H1 (cell line): ENCODE measurements around the gene SRM. TPM values are rescaled to one million over a fixed set of nuclear protein-coding genes. Genes with fewer than 3 reads are reported as not detected.

Source experiments
- CTCF ChIP-seq, 3 experiments: IDR thresholded peaks; 1 replicate in 2 of 3; 2 replicates in 1 of 3; pipeline versions ENCODE4 v1.5.1 to v1.6.1; 2011; ENCODE audit warnings: low read length in 3 of 3, mild to moderate bottlenecking in 3 of 3, inconsistent platforms in 2 of 3, low read depth in 1 of 3, moderate library complexity in 1 of 3; ENCODE audit not compliant: insufficient read depth in 1 of 3; ENCODE audit errors: control extremely low read depth in 1 of 3
- HDAC2 ChIP-seq, 2 experiments: fragments of 300-600 bp in 1 of 2; sonication (generic) in 1 of 2; IDR thresholded peaks; 2 replicates each; pipeline ENCODE4 v1.6.1; 2011 to 2012; ENCODE audit warnings: low read depth in 2 of 2, low read length in 2 of 2, mild to moderate bottlenecking in 2 of 2, moderate library complexity in 2 of 2, borderline replicate concordance in 1 of 2, inconsistent platforms in 1 of 2
- POLR2A ChIP-seq, 2 experiments: IDR thresholded peaks; 1 replicate in 1 of 2; 2 replicates in 1 of 2; pipeline ENCODE4 v1.6.1; 2011; ENCODE audit warnings: low read depth in 2 of 2, low read length in 2 of 2, mild to moderate bottlenecking in 2 of 2; ENCODE audit errors: control extremely low read depth in 1 of 2
- SIRT6 ChIP-seq: IDR thresholded peaks from one replicate; pipeline ENCODE4 v1.7.1; 2012; ENCODE audit warnings: low read length, inconsistent platforms
- ZNF274 ChIP-seq: IDR thresholded peaks from 2 replicates; pipeline ENCODE4 v1.7.0; 2012; ENCODE audit warnings: low read length, borderline replicate concordance; ENCODE audit errors: extremely low read depth
- polyA plus RNA-seq, 7 experiments: library from polyadenylated mRNA; depleted of rRNA in 3 of 7; stranded (reverse) in 5 of 7; unstranded in 2 of 7; fragments of >200 nt in 5 of 7; fragments of 200-250 nt in 2 of 7; gene quantifications; 1 replicate in 5 of 7; 2 replicates in 1 of 7; 4 replicates in 1 of 7; pipeline versions ENCODE4 v1.2.1 to v1.2.3, GENCODE V29; 2011 to 2013; ENCODE audit warnings: missing spikeins in 2 of 7, mixed read lengths in 2 of 7
- total RNA-seq: library from RNA; stranded (reverse); fragmentation: NEBNext Ultra II Directional; extraction: Animal tissue kit (Norgen Biotek cat#: 25700); gene quantifications from 2 replicates; pipeline ENCODE4 v1.2.1, GENCODE V29; 2021

The SRM gene
- total and polyA plus RNA-seq, 2 of the 8 experiments (the other 6 are each of a cell fraction or from before 2014, with no cell fraction given) = 110 to 208 TPM

GRCh38 chr1:11056504-11056903 lies 3.3 kb downstream of the SRM start (continued):
- TF ChIP-seq CTCF (IDR thresholded peaks at IDR 0.05; ENCODE audit: control extremely low read depth in 1 of 3, insufficient read depth in 1 of 3, low read depth in 1 of 3, low read length in 3 of 3) = no peak
- TF ChIP-seq SIRT6 = no peak
- no peak for TF ChIP-seq ZNF274
- no peak for TF ChIP-seq POLR2A (IDR thresholded peaks at IDR 0.05; ENCODE audit: control extremely low read depth in 1 of 2, low read depth in 2 of 2, low read length in 2 of 2)
- TF ChIP-seq HDAC2 (IDR thresholded peaks at IDR 0.05; ENCODE audit: borderline replicate concordance in 1 of 2, low read depth in 2 of 2, low read length in 2 of 2) = no peak
